HepG2 (cell line): ENCODE results near the gene LENG1. TPM values are rescaled to one million over a fixed set of nuclear protein-coding genes. Genes with fewer than 3 reads are reported as not detected.

ENCODE experiments used
- AHDC1 ChIP-seq: sonication (generic); formaldehyde crosslinking; IDR thresholded peaks from 2 replicates; pipeline ENCODE4 v1.5.1; 2020; ENCODE audit warnings: mild to moderate bottlenecking, missing genetic modification reagents, borderline replicate concordance
- ATF2 ChIP-seq: sonication (generic); formaldehyde crosslinking; IDR thresholded peaks from 2 replicates; pipeline ENCODE4 v1.4.0; 2020; ENCODE audit warnings: missing genetic modification reagents
- GPN1 ChIP-seq: sonication (generic); formaldehyde crosslinking; IDR thresholded peaks from 2 replicates; pipeline ENCODE4 v1.5.1; 2020; ENCODE audit warnings: missing genetic modification reagents, borderline replicate concordance
- GTF3A ChIP-seq: sonication (generic); formaldehyde crosslinking; conservative IDR thresholded peaks from 2 replicates; pipeline ENCODE4 v1.4.0; 2020; ENCODE audit warnings: mild to moderate bottlenecking, missing genetic modification reagents
- NFYC ChIP-seq: IDR thresholded peaks from 2 replicates; pipeline ENCODE4 v1.6.1; 2016; ENCODE audit warnings: missing genetic modification reagents, missing compliant biosample characterization
- RARA ChIP-seq: IDR thresholded peaks from 2 replicates; pipeline ENCODE4 v1.6.1; 2016; ENCODE audit warnings: missing genetic modification reagents, missing compliant biosample characterization
- SNAI1 ChIP-seq: sonication (generic); formaldehyde crosslinking; IDR thresholded peaks from 2 replicates; pipeline ENCODE4 v1.5.0; 2020; ENCODE audit warnings: mild to moderate bottlenecking, missing genetic modification reagents, borderline replicate concordance
- ZBTB46 ChIP-seq: sonication (generic); formaldehyde crosslinking; IDR thresholded peaks from 2 replicates; pipeline ENCODE4 v1.4.0; 2020; ENCODE audit warnings: mild to moderate bottlenecking, missing genetic modification reagents, borderline replicate concordance
- ZNF382 ChIP-seq: sonication (generic); formaldehyde crosslinking; IDR thresholded peaks from 2 replicates; pipeline ENCODE4 v1.5.0; 2020; ENCODE audit warnings: missing genetic modification reagents, mild to moderate bottlenecking, borderline replicate concordance
- ZNF770 ChIP-seq: sonication (generic); formaldehyde crosslinking; IDR thresholded peaks from 2 replicates; pipeline ENCODE4 v1.5.0; 2020; ENCODE audit warnings: mild to moderate bottlenecking, missing genetic modification reagents
- ZNF775 ChIP-seq: sonication (generic); formaldehyde crosslinking; IDR thresholded peaks from 2 replicates; pipeline ENCODE4 v1.4.0; 2020; ENCODE audit warnings: missing genetic modification reagents, mild to moderate bottlenecking, moderate library complexity, borderline replicate concordance
- polyA plus RNA-seq, 8 experiments: library from polyadenylated mRNA; depleted of rRNA in 3 of 8; stranded (reverse) in 7 of 8; unstranded in 1 of 8; fragments of >200 nt; fragmentation: Illumina TruSeq in 4 of 8; extraction: Trizol in 4 of 8; gene quantifications; 2 replicates each; pipeline versions ENCODE4 v1.2.1 to v1.2.3, GENCODE V29; 2011 to 2016; ENCODE audit warnings: low read depth in 4 of 8, missing spikeins in 1 of 8, mixed read lengths in 1 of 8; ENCODE audit not compliant: insufficient read depth in 1 of 8
- total RNA-seq, 5 experiments: library from RNA; depleted of rRNA; stranded (reverse); fragments of >200 nt; fragmentation: Illumina TruSeq; extraction: Trizol; gene quantifications; 2 replicates each; pipeline ENCODE4 v1.2.3, GENCODE V29; 2016; ENCODE audit warnings: low read depth in 1 of 5

LENG1 gene
- total and polyA plus RNA-seq, 2 of the 13 experiments (the other 11 are each of a cell fraction or from before 2014, with no cell fraction given), result 1.8 to 3.8 TPM

DNA sequence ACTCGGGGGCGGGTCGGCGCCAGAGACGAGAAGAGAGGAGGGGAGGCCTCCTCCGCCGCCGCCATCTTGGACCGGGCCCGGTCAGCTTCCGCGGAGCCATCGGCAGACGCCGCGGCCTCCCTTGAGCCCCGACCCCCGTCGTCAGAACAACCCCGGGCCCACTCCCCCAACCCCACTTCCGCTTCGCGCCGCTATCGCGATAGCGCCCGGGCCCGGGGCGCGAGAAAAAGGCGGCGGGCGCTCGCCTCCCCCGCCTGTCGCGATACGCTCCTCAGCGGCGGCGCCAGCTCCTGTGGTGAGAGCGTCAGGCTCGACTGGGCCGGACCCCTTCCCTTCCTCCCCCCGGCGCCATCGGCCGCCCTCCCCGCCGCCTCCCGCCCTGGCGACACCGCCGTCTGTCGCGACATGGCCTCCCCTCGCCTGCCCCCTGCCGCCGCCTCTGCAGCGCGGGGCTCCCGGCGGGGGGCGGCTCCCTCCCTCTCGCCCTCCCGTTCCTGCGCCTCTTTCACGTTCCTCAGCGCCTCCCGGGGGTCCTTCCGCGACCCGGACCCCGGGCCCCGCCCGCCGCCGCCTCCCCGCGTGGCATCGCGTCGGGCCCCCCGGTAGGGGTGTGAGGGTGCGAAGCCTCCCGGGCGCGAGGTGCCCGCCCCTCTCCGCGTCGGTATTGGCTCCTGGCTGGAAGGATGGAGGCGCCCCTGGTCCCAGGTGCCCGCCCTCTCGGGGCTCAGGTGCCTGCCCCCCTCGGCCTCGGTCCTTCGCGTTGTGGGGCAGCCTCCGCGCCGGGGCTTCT is 21.6 kb downstream of the LENG1 start, which contains the start of gene CNOT3 (continued):
- TF ChIP-seq NFYC (CRISPR knock-in tag) (no peak), ZNF775 (CRISPR knock-in tag) (no peak), AHDC1 (no peak), RARA (CRISPR knock-in tag) (no peak), GPN1 (CRISPR knock-in tag) (no peak), SNAI1 (no peak), GTF3A (CRISPR knock-in tag) (no peak), ZNF770 (no peak), ZNF382 (CRISPR knock-in tag) (no peak), ATF2 (CRISPR knock-in tag) (no peak), ZBTB46 (CRISPR knock-in tag) (no peak)
